KMS-11 (cell line): ENCODE data around the gene M1AP.

Experiments
- H2AFZ ChIP-seq: fragments of 200-600 bp; sonication (generic); 2 replicates; pipeline ENCODE4 v1.6.1; 2016; ENCODE audit warnings: antibody characterized with exemption, mixed run types, low read depth
- H3K27ac ChIP-seq: fragments of 200-600 bp; sonication (generic); 2 replicates; pipeline ENCODE4 v1.6.1; 2016; ENCODE audit warnings: mild to moderate bottlenecking, mixed run types
- H3K27me3 ChIP-seq: fragments of 200-600 bp; sonication (generic); 2 replicates; pipeline ENCODE4 v1.6.1; 2017; ENCODE audit warnings: mild to moderate bottlenecking, low read depth, mixed run types, moderate library complexity; ENCODE audit not compliant: insufficient read depth
- H3K36me3 ChIP-seq: fragments of 200-600 bp; sonication (generic); 2 replicates; pipeline ENCODE4 v1.6.1; 2017; ENCODE audit warnings: mild to moderate bottlenecking, mixed run types; ENCODE audit not compliant: insufficient read depth
- H3K4me1 ChIP-seq: fragments of 200-600 bp; sonication (generic); 2 replicates; pipeline ENCODE4 v1.6.1; 2016; ENCODE audit warnings: mild to moderate bottlenecking, low read depth, mixed run types; ENCODE audit not compliant: poor library complexity, severe bottlenecking
- H3K4me2 ChIP-seq: fragments of 200-600 bp; sonication (generic); 2 replicates; pipeline ENCODE4 v1.7.0; 2016; ENCODE audit warnings: mild to moderate bottlenecking, mixed run types
- H3K4me3 ChIP-seq: fragments of 200-600 bp; sonication (generic); IDR thresholded peaks from 2 replicates; pipeline ENCODE4 v1.6.1; 2017; ENCODE audit warnings: low read depth, low read length, mixed read lengths; ENCODE audit not compliant: insufficient read depth
- H3K79me2 ChIP-seq: fragments of 200-600 bp; sonication (generic); 2 replicates; pipeline ENCODE4 v1.6.1; 2016; ENCODE audit warnings: low read depth, mixed run types; ENCODE audit not compliant: insufficient read depth
- H3K9ac ChIP-seq: fragments of 200-600 bp; sonication (generic); 2 replicates; pipeline ENCODE4 v1.6.1; 2016; ENCODE audit warnings: mild to moderate bottlenecking, mixed run types
- H4K20me1 ChIP-seq: fragments of 200-600 bp; sonication (generic); 2 replicates; pipeline ENCODE4 v1.6.1; 2016; ENCODE audit warnings: mild to moderate bottlenecking, mixed run types; ENCODE audit not compliant: insufficient read depth
- TF ChIP-seq, protein P1 (sequence below): fragments of 200-600 bp; sonication (generic); conservative IDR thresholded peaks from 2 replicates; pipeline ENCODE4 v1.6.1; 2017; ENCODE audit warnings: low read depth, mild to moderate bottlenecking, antibody characterized with exemption, low read length, moderate library complexity, mixed read lengths

Gene M1AP

DNA sequence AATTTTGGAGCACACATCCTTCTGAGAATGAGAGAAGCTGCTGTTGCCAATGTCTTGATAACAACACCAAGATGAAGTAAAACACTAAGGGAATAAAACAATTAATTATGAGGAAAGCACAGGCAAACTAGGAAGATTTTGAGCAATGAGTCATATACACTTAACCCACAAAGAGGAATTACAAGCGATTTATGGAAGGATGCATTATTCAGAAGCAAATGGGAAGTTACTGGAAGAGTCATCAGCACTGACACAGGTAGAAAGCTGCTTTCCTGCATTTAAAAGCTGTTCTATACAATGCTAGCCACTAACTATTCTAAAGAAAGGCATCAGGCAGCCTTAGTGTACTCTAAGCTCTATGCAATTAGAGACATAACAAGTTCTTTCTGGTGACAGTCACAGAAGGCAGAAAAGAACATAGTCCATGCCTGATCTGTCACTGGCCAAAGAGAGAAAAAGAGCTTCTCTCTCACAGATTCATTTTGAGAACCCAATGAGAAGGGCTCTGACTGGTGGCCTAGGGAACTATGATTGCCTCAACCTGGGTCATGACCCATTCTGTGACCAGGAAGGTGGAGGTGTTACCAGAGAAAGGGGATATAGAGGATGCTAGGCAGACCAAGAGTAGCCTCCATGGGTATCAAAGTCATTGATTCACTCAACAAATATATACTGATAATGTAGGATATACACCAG is 45.4 kb downstream of the M1AP start:
- TF ChIP-seq, protein P1, sequence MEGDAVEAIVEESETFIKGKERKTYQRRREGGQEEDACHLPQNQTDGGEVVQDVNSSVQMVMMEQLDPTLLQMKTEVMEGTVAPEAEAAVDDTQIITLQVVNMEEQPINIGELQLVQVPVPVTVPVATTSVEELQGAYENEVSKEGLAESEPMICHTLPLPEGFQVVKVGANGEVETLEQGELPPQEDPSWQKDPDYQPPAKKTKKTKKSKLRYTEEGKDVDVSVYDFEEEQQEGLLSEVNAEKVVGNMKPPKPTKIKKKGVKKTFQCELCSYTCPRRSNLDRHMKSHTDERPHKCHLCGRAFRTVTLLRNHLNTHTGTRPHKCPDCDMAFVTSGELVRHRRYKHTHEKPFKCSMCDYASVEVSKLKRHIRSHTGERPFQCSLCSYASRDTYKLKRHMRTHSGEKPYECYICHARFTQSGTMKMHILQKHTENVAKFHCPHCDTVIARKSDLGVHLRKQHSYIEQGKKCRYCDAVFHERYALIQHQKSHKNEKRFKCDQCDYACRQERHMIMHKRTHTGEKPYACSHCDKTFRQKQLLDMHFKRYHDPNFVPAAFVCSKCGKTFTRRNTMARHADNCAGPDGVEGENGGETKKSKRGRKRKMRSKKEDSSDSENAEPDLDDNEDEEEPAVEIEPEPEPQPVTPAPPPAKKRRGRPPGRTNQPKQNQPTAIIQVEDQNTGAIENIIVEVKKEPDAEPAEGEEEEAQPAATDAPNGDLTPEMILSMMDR, result no peak
- Histone ChIP-seq H2AFZ (no peak overlapping the region), H3K4me3 (no peak overlapping the region)

DNA sequence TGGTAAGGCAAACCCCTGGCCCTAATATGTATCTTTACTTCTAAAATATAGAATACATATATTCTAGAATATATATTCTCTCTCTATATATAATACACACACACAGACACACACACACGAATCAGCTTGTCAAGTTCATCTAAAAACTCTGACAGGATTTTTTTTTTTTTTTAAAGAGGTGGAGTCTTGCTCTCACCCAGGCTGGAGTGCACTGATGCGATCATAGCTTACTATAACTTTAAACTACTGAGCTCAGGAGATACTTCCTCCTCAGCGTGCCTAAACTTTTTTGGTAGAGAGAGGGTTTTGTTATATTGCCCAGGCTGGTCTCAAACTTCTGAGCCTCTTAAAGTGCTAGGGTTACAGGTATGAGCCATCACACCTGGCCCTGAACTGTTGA is 48.5 kb downstream of the M1AP start:
- Histone ChIP-seq H3K79me2 (no peaks in the 10 kb centered on the region), H3K4me1 (no peaks in the 10 kb centered on the region), H3K27ac (no peak overlapping the region), H2AFZ (no peak overlapping the region), H4K20me1 (no peaks in the 10 kb centered on the region), H3K36me3 (no peaks in the 10 kb centered on the region), H3K27me3 (no peaks in the 10 kb centered on the region), H3K4me3 (no peak overlapping the region), H3K4me2 (no peak overlapping the region), H3K9ac (no peak overlapping the region)
- TF ChIP-seq, protein P1, result no peak

More for the DNA sequence above, 45.4 kb downstream of the M1AP start:
- Histone ChIP-seq H3K4me1 (no peaks in the 10 kb centered on the region), H3K9ac (no peak overlapping the region), H3K4me2 (no peak overlapping the region), H3K27me3 (no peaks in the 10 kb centered on the region), H3K27ac (no peak overlapping the region), H4K20me1 (no peaks in the 10 kb centered on the region), H3K36me3 (no peaks in the 10 kb centered on the region), H3K79me2 (no peaks in the 10 kb centered on the region)

- H3K79me2 ChIP-seq, result no peaks in the 10 kb centered on the region
- H3K9ac ChIP-seq, result no peak overlapping the region
- no peaks in the 10 kb centered on the region for H4K20me1 ChIP-seq
- H2AFZ ChIP-seq, result no peak overlapping the region
- no peaks in the 10 kb centered on the region for H3K4me1 ChIP-seq
- no peaks in the 10 kb centered on the region for H3K36me3 ChIP-seq
- H3K27me3 ChIP-seq, result no peaks in the 10 kb centered on the region
- no peak overlapping the region for H3K4me3 ChIP-seq
- TF ChIP-seq, protein P1, result no peak
- no peak overlapping the region for H3K27ac ChIP-seq
- no peak overlapping the region for H3K4me2 ChIP-seq
Observed at GRCh38 chr2:74597410-74597809, 50.7 kb downstream of the M1AP start.

- Histone ChIP-seq H3K9ac (no peak overlapping the region), H4K20me1 (no peaks in the 10 kb centered on the region), H3K27ac (no peak overlapping the region), H3K27me3 (no peaks in the 10 kb centered on the region), H2AFZ (no peak overlapping the region), H3K4me2 (no peak overlapping the region), H3K79me2 (no peaks in the 10 kb centered on the region), H3K36me3 (no peaks in the 10 kb centered on the region), H3K4me3 (no peak overlapping the region), H3K4me1 (no peaks in the 10 kb centered on the region)
- TF ChIP-seq, protein P1, result no peak
Observed at GRCh38 chr2:74596584-74596983, 51.5 kb downstream of the M1AP start.
